Endothelial cell of umbilical vein (primary cell): ENCODE measurements around the gene SCIN. TPM values are rescaled to one million over a fixed set of nuclear protein-coding genes. Genes with fewer than 3 reads are reported as not detected.
A peak's percentile ranks its signal among the peaks of the same experiment; 100 is the strongest.

ENCODE experiments used
- BruUV-seq: library from RNA; stranded (reverse); fragments of 400-500 nt; replicated peaks from 2 replicates; lab custom pipeline; 2021; lab: Mats Ljungman, UMichigan
- CTCF ChIA-PET: fragments of 300-600, 350-600 bp; sonication (Branson Sonifier 250); formaldehyde crosslinking; loops from one replicate; lab custom pipeline; 2021; ENCODE audit warnings: antibody characterized with exemption, inconsistent platforms; lab: Charles Lee
- POLR2A ChIA-PET: fragments of 300-600, 350-600 bp; sonication (Branson Sonifier 250); formaldehyde crosslinking; loops from one replicate; lab custom pipeline; 2021; ENCODE audit warnings: antibody characterized with exemption, inconsistent platforms; lab: Charles Lee
- DNase-seq: peaks from one replicate; pipeline ENCODE4 v3.0.0-alpha.2; 2011; ENCODE audit warnings: low read depth, low spot score
- FAIRE-seq: peaks from 2 replicates; lab custom pipeline; 2011; peaks lifted over from hg19 to GRCh38; lab: Jason Lieb, UNC
- H2AFZ ChIP-seq: 2 replicates; pipeline ENCODE4 v1.6.0; 2012; ENCODE audit warnings: low read depth, low read length, control low read depth, inconsistent platforms
- H3K27ac ChIP-seq: 2 replicates; pipeline ENCODE4 v1.5.1; 2011; ENCODE audit warnings: low read depth, mild to moderate bottlenecking, control low read depth, low read length, moderate library complexity; ENCODE audit not compliant: insufficient read depth
- H3K27me3 ChIP-seq, 2 experiments: 2 replicates each; pipeline versions ENCODE4 v1.6.0 to v1.6.1; 2011; ENCODE audit warnings: low read length in 2 of 2, mixed read lengths in 1 of 2; ENCODE audit not compliant: control insufficient read depth in 2 of 2, insufficient read depth in 2 of 2
- H3K36me3 ChIP-seq, 2 experiments: 2 replicates in 1 of 2; 3 replicates in 1 of 2; pipeline ENCODE4 v1.5.1; 2011; ENCODE audit warnings: low read length in 2 of 2, mild to moderate bottlenecking in 1 of 2, moderate library complexity in 1 of 2; ENCODE audit not compliant: control insufficient read depth in 2 of 2, insufficient read depth in 2 of 2; ENCODE audit errors: extremely low read depth in 1 of 2
- H3K4me1 ChIP-seq: 3 replicates; pipeline ENCODE4 v1.5.1; 2011; ENCODE audit warnings: mild to moderate bottlenecking, low read length; ENCODE audit not compliant: control insufficient read depth, insufficient read depth; ENCODE audit errors: extremely low read depth
- H3K4me2 ChIP-seq: 2 replicates; pipeline ENCODE4 v1.6.1; 2011; ENCODE audit warnings: low read length, control low read depth, mixed read lengths; ENCODE audit not compliant: insufficient read depth
- H3K4me3 ChIP-seq, 3 experiments: fragments of 200-600 bp in 1 of 3; sonication (generic), shearing (Covaris generic) in 1 of 3; replicated peaks in 1 of 3; 2 replicates each; pipeline ENCODE4 v1.5.1; 2011 to 2016; ENCODE audit warnings: control low read depth in 3 of 3, low read length in 3 of 3, mild to moderate bottlenecking in 2 of 3, inconsistent platforms in 1 of 3, low read depth in 1 of 3, moderate library complexity in 1 of 3; ENCODE audit not compliant: insufficient read depth in 1 of 3
- H3K79me2 ChIP-seq: 2 replicates; pipeline ENCODE4 v1.6.0; 2012; ENCODE audit warnings: low read length, inconsistent platforms; ENCODE audit not compliant: control insufficient read depth, insufficient read depth
- H3K9ac ChIP-seq: replicated peaks from 2 replicates; pipeline ENCODE3; 2011; ENCODE audit warnings: low read length, control low read depth; ENCODE audit not compliant: insufficient read depth; ENCODE audit errors: extremely low read depth
- H3K9me1 ChIP-seq: replicated peaks from 3 replicates; pipeline ENCODE4 v1.6.0; 2011; ENCODE audit warnings: mild to moderate bottlenecking, low read length; ENCODE audit not compliant: control insufficient read depth, insufficient read depth; ENCODE audit errors: extremely low read depth
- H3K9me3 ChIP-seq: replicated peaks from 2 replicates; pipeline ENCODE4 v1.5.1; 2012; ENCODE audit warnings: low read length, inconsistent platforms; ENCODE audit not compliant: control insufficient read depth, insufficient read depth
- H4K20me1 ChIP-seq: replicated peaks from 2 replicates; pipeline ENCODE3; 2011; ENCODE audit warnings: mild to moderate bottlenecking, low read length; ENCODE audit not compliant: control insufficient read depth, insufficient read depth; ENCODE audit errors: extremely low read depth
- CTCF ChIP-seq, 2 donors: IDR thresholded peaks; 1 replicate in 1 of 2; 2 replicates in 1 of 2; pipeline ENCODE4 v1.5.1; 2011; ENCODE audit warnings: low read length in 2 of 2, mild to moderate bottlenecking in 2 of 2, moderate library complexity in 2 of 2, control low read depth in 1 of 2, inconsistent platforms in 1 of 2, low read depth in 1 of 2; ENCODE audit not compliant: insufficient read depth in 1 of 2; ENCODE audit errors: extremely low read depth in 1 of 2
- EZH2 ChIP-seq: IDR thresholded peaks from 2 replicates; pipeline ENCODE4 v1.6.1; 2012; ENCODE audit warnings: borderline replicate concordance, low read depth, mild to moderate bottlenecking, moderate library complexity, low read length, inconsistent platforms; ENCODE audit not compliant: severe bottlenecking
- JUN ChIP-seq: IDR thresholded peaks from 2 replicates; pipeline ENCODE4 v1.6.1; 2011; ENCODE audit warnings: borderline replicate concordance, low read depth; ENCODE audit not compliant: insufficient read length, insufficient read depth
- MYC ChIP-seq: IDR thresholded peaks from one replicate; pipeline ENCODE4 v1.6.1; 2011; ENCODE audit warnings: mild to moderate bottlenecking, low read depth, low read length
- POLR2A ChIP-seq: IDR thresholded peaks from 2 replicates; pipeline ENCODE4 v1.6.1; 2012; ENCODE audit warnings: low read depth, mild to moderate bottlenecking, control low read depth, low read length
- dilution Hi-C: fragments of 300-500 bp; cut with MboI; formaldehyde crosslinking; loops from one replicate; pipeline ENCODE4 v1.15.0; 2019; ENCODE audit warnings: low sequenced_read_pairs; ENCODE audit not compliant: extremely low pct_ligation_motif_present
- intact Hi-C: fragments of 100-400 bp; cut with micrococcal nuclease; formaldehyde crosslinking; loops from one replicate; pipeline ENCODE4 v1.10.0; 2022
- polyA plus RNA-seq, 4 experiments: library from polyadenylated mRNA; depleted of rRNA in 3 of 4; stranded (reverse) in 3 of 4; unstranded in 1 of 4; fragments of >200 nt; gene quantifications; 2 replicates each; pipeline versions ENCODE4 v1.2.1 to v1.2.3, GENCODE V29; 2011 to 2012; ENCODE audit warnings: missing spikeins in 1 of 4
- total RNA-seq: library from RNA; stranded (reverse); gene quantifications from 2 replicates; pipeline ENCODE4 v1.2.3, GENCODE V29; 2021

SCIN gene
- total and polyA plus RNA-seq, 2 donors (not counting 3 experiments of a cell fraction or from before 2014, with no cell fraction given): 0.07 to 0.69 TPM

- Histone ChIP-seq H3K4me3 (peak overlapping the region in 1 of 3 experiments; percentile 15), H3K27me3 (no peaks in the 10 kb centered on the region), H3K27ac (no peak overlapping the region), H3K9me3 (no peaks in the 10 kb centered on the region), H3K9me1 (no peaks in the 10 kb centered on the region), H4K20me1 (peaks cover 4% of the 10 kb centered on the region), H3K4me2 (no peak overlapping the region), H3K4me1 (peaks cover 18% of the 10 kb centered on the region), H3K79me2 (peaks cover 44% of the 10 kb centered on the region), H3K9ac (no peak overlapping the region), H3K36me3 (no peaks in the 10 kb centered on the region), H2AFZ (no peak overlapping the region)
- CTCF ChIA-PET: interaction anchor here (0.6 to 1.0 kb wide), 2 partner anchors 34 to 571 kb away, joined by 3 read pairs; no protein-coding TSS in a partner anchor
- BruUV-seq: no TSS peak
- dilution Hi-C loops: no loop called here
- intact Hi-C loops: no loop called here
- FAIRE-seq (no peak), DNase-seq (peak; percentile 13)
- TF ChIP-seq EZH2 (no peak), MYC (no peak), POLR2A (no peak), CTCF (IDR thresholded peaks at IDR 0.05; ENCODE audit: extremely low read depth in 1 of 2, insufficient read depth in 1 of 2, low read depth in 1 of 2, low read length in 2 of 2) (no peak), JUN (no peak)
- POLR2A ChIA-PET: interaction anchor here (3.0 kb wide), 1 partner anchor 36 kb away, joined by 10 read pairs; no protein-coding TSS in a partner anchor
These were observed 121.5 kb downstream of the SCIN start for GRCh38 chr7:12692035-12692434.
